ENCODE data around the gene ARAP2.

ARAP2 gene

DNA sequence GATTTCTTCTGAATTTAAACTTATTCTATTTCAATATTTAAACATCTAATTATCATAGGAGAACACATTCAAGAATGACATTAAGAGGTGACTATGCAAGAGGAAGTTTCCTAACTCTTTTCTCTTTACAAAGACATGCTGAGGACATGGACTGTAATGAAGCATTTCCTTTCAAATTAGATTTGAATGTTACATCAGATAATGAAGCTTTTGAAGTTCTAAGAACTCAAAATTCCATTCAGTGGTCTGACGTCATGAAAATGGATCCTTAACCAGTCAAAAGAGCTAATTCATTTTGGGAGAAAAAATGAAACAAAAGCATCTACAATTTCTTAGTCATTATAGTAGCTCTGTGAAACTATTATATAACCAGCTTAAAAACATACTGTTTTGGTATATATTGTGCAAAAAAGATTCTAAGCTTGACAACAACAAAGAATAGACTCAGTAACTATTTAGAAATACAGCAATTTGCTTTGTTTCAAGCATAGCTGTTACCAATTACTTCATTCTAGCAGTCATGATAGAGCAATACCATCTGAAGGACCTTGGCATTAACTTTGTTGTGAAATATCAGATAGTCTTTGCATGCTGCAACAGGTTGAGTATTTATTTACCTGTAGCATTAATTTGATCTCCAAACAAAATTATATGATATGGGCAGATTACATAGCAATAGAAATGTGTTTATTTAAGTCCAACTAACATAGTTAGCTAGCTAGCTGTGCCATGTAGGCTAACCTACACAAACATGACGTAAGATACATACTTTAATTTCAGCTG is 23.4 kb upstream of the ARAP2 start:
- Histone ChIP-seq H3K9me3 (ENCODE audit: insufficient read depth, low read length, severe bottlenecking) (no peaks in the 10 kb centered on the region), H3K27me3 (ENCODE audit: insufficient read depth, low read length, poor library complexity) (no peaks in the 10 kb centered on the region), H3K9ac (ENCODE audit: low read depth, low read length) (no peak overlapping the region), H4K20me1 (ENCODE audit: insufficient read depth, low read length) (no peaks in the 10 kb centered on the region), H2AFZ (ENCODE audit: low read depth, low read length) (no peak overlapping the region), H3K27ac (ENCODE audit: low read length) (no peak overlapping the region), H3K4me1 (ENCODE audit: insufficient read depth, low read length) (peaks cover 20% of the 10 kb centered on the region), H3K4me2 (ENCODE audit: insufficient read depth, low read length) (no peak overlapping the region), H3K36me3 (ENCODE audit: insufficient read depth, low read length) (no peaks in the 10 kb centered on the region), H3K79me2 (ENCODE audit: insufficient read depth, low read length) (no peaks in the 10 kb centered on the region), H3K4me3 (ENCODE audit: low read depth in 1 of 2, low read length in 2 of 2) (no peak overlapping the region)
- no peak for TF ChIP-seq EZH2 (IDR thresholded peaks at IDR 0.05; ENCODE audit: borderline replicate concordance, low read depth, low read length, severe bottlenecking)
- TF ChIP-seq, protein P1, sequence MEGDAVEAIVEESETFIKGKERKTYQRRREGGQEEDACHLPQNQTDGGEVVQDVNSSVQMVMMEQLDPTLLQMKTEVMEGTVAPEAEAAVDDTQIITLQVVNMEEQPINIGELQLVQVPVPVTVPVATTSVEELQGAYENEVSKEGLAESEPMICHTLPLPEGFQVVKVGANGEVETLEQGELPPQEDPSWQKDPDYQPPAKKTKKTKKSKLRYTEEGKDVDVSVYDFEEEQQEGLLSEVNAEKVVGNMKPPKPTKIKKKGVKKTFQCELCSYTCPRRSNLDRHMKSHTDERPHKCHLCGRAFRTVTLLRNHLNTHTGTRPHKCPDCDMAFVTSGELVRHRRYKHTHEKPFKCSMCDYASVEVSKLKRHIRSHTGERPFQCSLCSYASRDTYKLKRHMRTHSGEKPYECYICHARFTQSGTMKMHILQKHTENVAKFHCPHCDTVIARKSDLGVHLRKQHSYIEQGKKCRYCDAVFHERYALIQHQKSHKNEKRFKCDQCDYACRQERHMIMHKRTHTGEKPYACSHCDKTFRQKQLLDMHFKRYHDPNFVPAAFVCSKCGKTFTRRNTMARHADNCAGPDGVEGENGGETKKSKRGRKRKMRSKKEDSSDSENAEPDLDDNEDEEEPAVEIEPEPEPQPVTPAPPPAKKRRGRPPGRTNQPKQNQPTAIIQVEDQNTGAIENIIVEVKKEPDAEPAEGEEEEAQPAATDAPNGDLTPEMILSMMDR (IDR thresholded peaks at IDR 0.05; ENCODE audit: borderline replicate concordance, extremely low read depth, low read length, poor library complexity, severe bottlenecking) = no peak
- ATAC-seq (ENCODE audit: insufficient read depth, low read depth) (0 out of 3 replicates have a peak, but pooled peaks have one; percentile 21), DNase-seq (no peak)

DNA sequence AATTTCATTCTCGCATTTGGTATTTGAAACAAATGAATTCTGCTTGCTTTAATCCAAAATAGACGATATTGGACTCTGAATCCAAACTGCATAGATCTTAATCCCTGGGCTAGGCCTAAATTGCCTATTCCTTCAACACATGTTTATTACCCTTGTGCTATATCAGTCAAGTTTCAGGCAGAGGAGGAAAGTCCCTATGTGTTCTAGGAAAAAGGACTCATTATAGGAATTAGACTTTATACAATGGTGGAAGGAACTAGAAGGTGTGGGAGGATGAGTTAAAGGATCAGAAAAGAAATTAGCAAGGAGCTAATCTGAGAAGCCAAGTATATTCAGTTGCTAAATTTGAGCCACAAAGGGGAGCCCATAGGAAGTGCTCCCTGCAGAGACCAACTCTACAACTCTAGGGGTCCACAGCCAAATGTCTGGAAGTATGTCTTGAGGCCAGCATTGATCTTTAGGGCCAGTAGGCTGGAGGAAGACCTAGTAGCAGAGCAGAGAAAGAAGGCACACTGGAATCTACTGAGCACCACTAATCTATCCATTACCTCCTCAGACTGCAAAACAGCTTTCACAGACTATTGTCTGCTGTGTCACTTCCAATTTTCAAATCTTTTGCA is 20.0 kb upstream of the ARAP2 start:
- Histone ChIP-seq H3K27me3 (ENCODE audit: insufficient read depth, low read length, poor library complexity) (no peaks in the 10 kb centered on the region), H3K27ac (ENCODE audit: low read length) (no peak overlapping the region), H3K9me3 (ENCODE audit: insufficient read depth, low read length, severe bottlenecking) (no peaks in the 10 kb centered on the region), H3K4me3 (ENCODE audit: low read depth in 1 of 2, low read length in 2 of 2) (no peak overlapping the region), H3K36me3 (ENCODE audit: insufficient read depth, low read length) (no peaks in the 10 kb centered on the region), H4K20me1 (ENCODE audit: insufficient read depth, low read length) (no peaks in the 10 kb centered on the region), H3K4me1 (ENCODE audit: insufficient read depth, low read length) (peaks cover 20% of the 10 kb centered on the region), H2AFZ (ENCODE audit: low read depth, low read length) (no peak overlapping the region), H3K9ac (ENCODE audit: low read depth, low read length) (no peak overlapping the region), H3K79me2 (ENCODE audit: insufficient read depth, low read length) (no peaks in the 10 kb centered on the region), H3K4me2 (ENCODE audit: insufficient read depth, low read length) (no peak overlapping the region)
- no peak for TF ChIP-seq EZH2 (IDR thresholded peaks at IDR 0.05; ENCODE audit: borderline replicate concordance, low read depth, low read length, severe bottlenecking)
- TF ChIP-seq, protein P1 (IDR thresholded peaks at IDR 0.05; ENCODE audit: borderline replicate concordance, extremely low read depth, low read length, poor library complexity, severe bottlenecking) = no peak
- ATAC-seq (ENCODE audit: insufficient read depth, low read depth) = no peak
- no peak for DNase-seq

DNA sequence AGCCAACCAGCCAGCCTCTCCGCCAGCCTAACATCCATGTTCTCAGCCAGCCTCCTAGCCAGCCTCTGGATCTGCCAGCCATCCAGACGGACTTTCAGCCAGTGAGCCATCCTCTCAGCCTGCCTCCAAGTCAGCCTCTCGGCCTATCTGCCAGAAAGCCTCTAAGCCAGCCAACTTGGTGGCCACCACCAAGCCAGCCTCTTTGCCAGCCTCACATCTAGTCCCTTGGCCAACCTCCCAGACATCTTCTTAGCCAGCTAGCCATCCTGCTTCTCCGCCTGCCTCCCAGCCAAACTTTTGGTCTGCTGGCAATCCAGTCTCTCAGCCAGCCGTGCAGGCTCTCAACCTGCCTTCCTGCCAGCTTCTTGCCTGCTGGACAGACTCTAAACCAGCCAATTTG is 16.4 kb upstream of the ARAP2 start:
- Histone ChIP-seq H3K36me3 (ENCODE audit: insufficient read depth, low read length) (no peaks in the 10 kb centered on the region), H3K27me3 (ENCODE audit: insufficient read depth, low read length, poor library complexity) (no peaks in the 10 kb centered on the region), H3K4me3 (ENCODE audit: low read depth in 1 of 2, low read length in 2 of 2) (no peak overlapping the region), H3K79me2 (ENCODE audit: insufficient read depth, low read length) (no peaks in the 10 kb centered on the region), H4K20me1 (ENCODE audit: insufficient read depth, low read length) (no peaks in the 10 kb centered on the region), H3K4me2 (ENCODE audit: insufficient read depth, low read length) (no peak overlapping the region), H2AFZ (ENCODE audit: low read depth, low read length) (no peak overlapping the region), H3K9ac (ENCODE audit: low read depth, low read length) (no peak overlapping the region), H3K27ac (ENCODE audit: low read length) (no peak overlapping the region), H3K4me1 (ENCODE audit: insufficient read depth, low read length) (peaks cover 18% of the 10 kb centered on the region), H3K9me3 (ENCODE audit: insufficient read depth, low read length, severe bottlenecking) (no peaks in the 10 kb centered on the region)
- TF ChIP-seq, protein P1 (IDR thresholded peaks at IDR 0.05; ENCODE audit: borderline replicate concordance, extremely low read depth, low read length, poor library complexity, severe bottlenecking) = no peak
- TF ChIP-seq EZH2 (IDR thresholded peaks at IDR 0.05; ENCODE audit: borderline replicate concordance, low read depth, low read length, severe bottlenecking) = no peak
- no peak for ATAC-seq (ENCODE audit: insufficient read depth, low read depth)
- no peak for DNase-seq

All from DND-41 (cell line).